OCI-LY7 (cell line): Measurements from ENCODE around the gene TMEM158. TPM values are rescaled to one million over a fixed set of nuclear protein-coding genes. Genes with fewer than 3 reads are reported as not detected.

Experiments used
- BruUV-seq: library from RNA; stranded (reverse); fragments of 400-500 nt; replicated peaks from 2 replicates; lab custom pipeline; 2021; lab: Mats Ljungman, UMichigan
- CTCF ChIA-PET: fragments of 300-600 bp; sonication (Branson Sonifier 250); formaldehyde crosslinking; loops from one replicate; lab custom pipeline; 2022; ENCODE audit warnings: antibody characterized with exemption; ENCODE audit not compliant: unreplicated experiment; lab: Charles Lee
- POLR2A ChIA-PET: fragments of 300-600 bp; sonication (Branson Sonifier 250); formaldehyde crosslinking; loops from one replicate; lab custom pipeline; 2022; ENCODE audit warnings: antibody characterized with exemption; lab: Charles Lee
- DNase-seq: peaks from one replicate; pipeline ENCODE4 v3.0.0-alpha.2; 2015; ENCODE audit warnings: low spot score
- H2AFZ ChIP-seq: fragments of 200-600 bp; sonication (generic), shearing (Covaris generic); 2 replicates; pipeline ENCODE4 v1.6.1; 2014; ENCODE audit warnings: mild to moderate bottlenecking, antibody characterized with exemption, low read length, moderate library complexity
- H3K27ac ChIP-seq: fragments of 200-600 bp; sonication (generic); 2 replicates; pipeline ENCODE4 v1.5.1; 2014; ENCODE audit warnings: mixed run types, low read depth, mild to moderate bottlenecking, moderate library complexity, low read length, inconsistent platforms; ENCODE audit not compliant: poor library complexity, severe bottlenecking
- H3K36me3 ChIP-seq: fragments of 200-600 bp; sonication (generic); 2 replicates; pipeline ENCODE4 v1.6.1; 2014; ENCODE audit warnings: mild to moderate bottlenecking, antibody characterized with exemption, low read length, moderate library complexity, mixed read lengths; ENCODE audit not compliant: insufficient read depth
- H3K4me1 ChIP-seq: fragments of 200-600 bp; sonication (generic); 2 replicates; pipeline ENCODE4 v1.5.1; 2014; ENCODE audit warnings: mild to moderate bottlenecking, low read length; ENCODE audit not compliant: insufficient read depth, poor library complexity, severe bottlenecking
- H3K4me2 ChIP-seq: fragments of 200-600 bp; sonication (generic); 2 replicates; pipeline ENCODE4 v1.6.1; 2014; ENCODE audit warnings: mild to moderate bottlenecking, low read length
- H3K4me3 ChIP-seq: fragments of 200-600 bp; sonication (generic); 2 replicates; pipeline ENCODE4 v1.5.1; 2014; ENCODE audit warnings: mild to moderate bottlenecking, low read depth, low read length; ENCODE audit not compliant: poor library complexity, severe bottlenecking
- H3K79me2 ChIP-seq: fragments of 200-600 bp; sonication (generic); 2 replicates; pipeline ENCODE4 v1.6.1; 2016; ENCODE audit warnings: low read depth, mild to moderate bottlenecking, low read length, moderate library complexity, mixed read lengths; ENCODE audit not compliant: insufficient read depth
- H3K9me2 ChIP-seq: fragments of 200-600 bp; sonication (generic); 2 replicates; pipeline ENCODE4 v1.6.1; 2016; ENCODE audit warnings: mild to moderate bottlenecking, low read length, mixed read lengths; ENCODE audit not compliant: insufficient read depth
- H3K9me3 ChIP-seq: fragments of 200-600 bp; sonication (generic); 2 replicates; pipeline ENCODE4 v1.6.1; 2014; ENCODE audit warnings: mild to moderate bottlenecking, mixed run types, low read length, mixed read lengths
- H4K20me1 ChIP-seq: fragments of 200-600 bp; sonication (generic); 2 replicates; pipeline ENCODE4 v1.6.1; 2014; ENCODE audit warnings: mild to moderate bottlenecking, antibody characterized with exemption, low read length, moderate library complexity, mixed read lengths; ENCODE audit not compliant: insufficient read depth
- CTCF ChIP-seq: fragments of 200-600 bp; sonication (generic); conservative IDR thresholded peaks from 2 replicates; pipeline ENCODE4 v1.5.1; 2014; ENCODE audit warnings: mild to moderate bottlenecking, antibody characterized with exemption, low read length, moderate library complexity, mixed read lengths
- EZH2phosphoT487 ChIP-seq: fragments of 200-600 bp; sonication (generic); IDR thresholded peaks from 2 replicates; pipeline ENCODE4 v1.6.1; 2018; ENCODE audit warnings: low read depth, borderline replicate concordance, mild to moderate bottlenecking, mixed run types, antibody characterized with exemption, low read length, moderate library complexity, mixed read lengths
- intact Hi-C: fragments of 100-400 bp; cut with micrococcal nuclease; formaldehyde crosslinking; loops from one replicate; pipeline ENCODE4 v1.10.0; 2022; ENCODE audit not compliant: unreplicated experiment
- total RNA-seq, 2 experiments: library from RNA; depleted of rRNA in 1 of 2; stranded (reverse); fragments of >200 nt in 1 of 2; shearing (Covaris generic) in 1 of 2; gene quantifications; 2 replicates each; pipeline ENCODE4 v1.2.3, GENCODE V29; 2014 to 2022

Gene TMEM158
- total RNA-seq, 2 experiments from 2014 or later: not detected

GRCh38 chr3:45187694-45188141 is 38.4 kb downstream of the TMEM158 start:
- Histone ChIP-seq H3K9me2 (no peaks in the 10 kb centered on the region), H3K79me2 (no peaks in the 10 kb centered on the region), H3K9me3 (no peaks in the 10 kb centered on the region), H3K4me2 (no peak overlapping the region), H3K4me3 (no peak overlapping the region), H3K27ac (no peak overlapping the region), H3K4me1 (no peaks in the 10 kb centered on the region), H2AFZ (no peak overlapping the region), H4K20me1 (no peaks in the 10 kb centered on the region), H3K36me3 (no peaks in the 10 kb centered on the region)
- no TSS peak for BruUV-seq
- no peak for DNase-seq
- POLR2A ChIA-PET: no interaction called here
- CTCF ChIA-PET: no interaction called here
- intact Hi-C loops: no loop called here
- no peak for TF ChIP-seq CTCF
- TF ChIP-seq EZH2phosphoT487: no peak

DNA sequence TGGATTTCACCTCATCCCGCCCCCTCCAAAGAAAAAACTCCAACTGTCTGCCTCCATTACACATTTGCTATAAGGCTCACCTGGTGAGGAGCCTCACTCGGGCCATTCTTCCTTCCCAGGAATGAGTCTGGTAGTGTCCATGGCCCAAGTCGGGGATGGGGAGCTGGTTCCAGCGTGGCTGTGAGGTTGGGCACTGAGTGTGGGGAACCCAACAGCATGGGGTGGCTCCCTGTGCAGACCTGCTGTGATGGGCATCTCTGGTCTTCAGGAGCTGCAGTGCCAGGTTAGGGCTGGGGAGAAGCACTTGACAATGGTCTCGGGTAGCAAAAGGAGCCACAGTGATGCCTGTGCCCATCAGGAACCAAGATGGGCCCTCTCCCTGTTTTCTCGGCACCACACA is 39.2 kb downstream of the TMEM158 start:
- no peak for DNase-seq
- no peak overlapping the region for H3K27ac ChIP-seq
- H3K4me1 ChIP-seq: no peaks in the 10 kb centered on the region
- no peaks in the 10 kb centered on the region for H3K79me2 ChIP-seq
- H3K9me3 ChIP-seq: no peaks in the 10 kb centered on the region
- ChIA-PET POLR2A (no interaction called here), CTCF (no interaction called here)
- BruUV-seq: no TSS peak
- H3K4me2 ChIP-seq: no peak overlapping the region
- intact Hi-C loops: no loop called here
- TF ChIP-seq EZH2phosphoT487 (no peak), CTCF (no peak)
- no peaks in the 10 kb centered on the region for H3K36me3 ChIP-seq
- no peaks in the 10 kb centered on the region for H4K20me1 ChIP-seq
- no peaks in the 10 kb centered on the region for H3K9me2 ChIP-seq
- H2AFZ ChIP-seq: no peak overlapping the region
- no peak overlapping the region for H3K4me3 ChIP-seq

GRCh38 chr3:45185461-45185860 is 40.6 kb downstream of the TMEM158 start:
- H3K36me3 ChIP-seq: no peaks in the 10 kb centered on the region
- no peaks in the 10 kb centered on the region for H3K79me2 ChIP-seq
- ChIA-PET POLR2A (interaction anchor here (0.8 kb wide), 1 partner anchor 50 kb away, joined by 3 read pairs; no protein-coding TSS in a partner anchor), CTCF (no interaction called here)
- no peaks in the 10 kb centered on the region for H4K20me1 ChIP-seq
- intact Hi-C loops: no loop called here
- TF ChIP-seq CTCF: no peak
- TF ChIP-seq EZH2phosphoT487: no peak
- no peaks in the 10 kb centered on the region for H3K4me1 ChIP-seq
- H3K9me3 ChIP-seq: no peaks in the 10 kb centered on the region
- H2AFZ ChIP-seq: no peak overlapping the region
- H3K4me3 ChIP-seq: no peak overlapping the region
- H3K9me2 ChIP-seq: no peaks in the 10 kb centered on the region
- no peak overlapping the region for H3K4me2 ChIP-seq
- BruUV-seq: no TSS peak
- no peak for DNase-seq
- no peak overlapping the region for H3K27ac ChIP-seq
